Cardiac muscle cell (in vitro differentiated cells and primary cell): ENCODE results near the gene ANKRD2. TPM values are rescaled to one million over a fixed set of nuclear protein-coding genes. Genes with fewer than 3 reads are reported as not detected.
A peak's percentile ranks its signal among the peaks of the same experiment; 100 is the strongest.

ENCODE experiments used
- DNase-seq, 2 donors: peaks; one replicate each; pipeline versions ENCODE4 v3.0.0 to v3.0.0-alpha.2; 2010 to 2017; ENCODE audit warnings: low read depth in 1 of 2, low spot score in 1 of 2
- H3K27ac ChIP-seq: fragments of 200-600 bp; sonication (generic); 2 replicates; pipeline ENCODE4 v1.5.1; 2016
- H3K27me3 ChIP-seq: fragments of 200-600 bp; sonication (generic); 2 replicates; pipeline ENCODE4 v1.6.0; 2016; ENCODE audit warnings: control low read depth
- H3K36me3 ChIP-seq: fragments of 200-600 bp; sonication (generic); 2 replicates; pipeline ENCODE4 v1.5.1; 2016; ENCODE audit warnings: control low read depth
- H3K4me1 ChIP-seq: fragments of 200-600 bp; sonication (generic); 2 replicates; pipeline ENCODE4 v1.8.1; 2017; ENCODE audit warnings: low read depth, mild to moderate bottlenecking, mixed run types
- H3K4me3 ChIP-seq: fragments of 200-600 bp; sonication (generic); 2 replicates; pipeline ENCODE4 v1.5.1; 2016; ENCODE audit warnings: mild to moderate bottlenecking
- H3K9me3 ChIP-seq: fragments of 200-600 bp; sonication (generic); 2 replicates; pipeline ENCODE4 v1.5.1; 2017; ENCODE audit warnings: low read depth, mild to moderate bottlenecking, control low read depth
- polyA plus RNA-seq: library from polyadenylated mRNA; unstranded; fragments of >200 nt; fragmentation: Nextera tagmentation; extraction: Ambion mirVana; gene quantifications from 2 replicates; pipeline ENCODE4 v1.2.1, GENCODE V29; 2016
- total RNA-seq: library from RNA; depleted of rRNA; stranded (reverse); fragments of >200 nt; gene quantifications from 2 replicates; pipeline ENCODE4 v1.2.3, GENCODE V29; 2016
- TF ChIP-seq, protein P1 (sequence below): IDR thresholded peaks from 2 replicates; pipeline ENCODE4 v1.5.1; 2012; ENCODE audit warnings: low read depth, mild to moderate bottlenecking, low read length

Gene ANKRD2
- total and polyA plus RNA-seq, 2 experiments from 2014 or later, result not detected

DNA sequence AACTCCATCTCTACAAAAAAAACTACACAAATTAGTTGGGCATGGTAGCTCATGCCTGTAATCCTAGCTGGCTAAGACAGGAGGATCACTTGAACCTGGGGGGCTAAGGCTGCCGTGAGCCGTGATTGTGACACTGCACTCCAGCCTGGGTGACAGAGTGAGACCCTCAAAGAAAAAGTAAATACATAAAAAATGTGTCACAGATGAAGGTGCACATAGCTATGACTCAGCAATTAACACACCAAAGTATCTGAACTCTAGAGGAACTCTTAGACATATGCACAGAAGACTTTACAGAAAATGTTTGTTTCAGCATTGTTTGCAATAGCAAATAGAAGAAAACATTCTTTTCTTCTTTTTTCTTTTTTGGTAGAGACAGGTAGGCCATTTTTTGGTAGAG is 25.2 kb downstream of the ANKRD2 start:
- TF ChIP-seq, protein P1, sequence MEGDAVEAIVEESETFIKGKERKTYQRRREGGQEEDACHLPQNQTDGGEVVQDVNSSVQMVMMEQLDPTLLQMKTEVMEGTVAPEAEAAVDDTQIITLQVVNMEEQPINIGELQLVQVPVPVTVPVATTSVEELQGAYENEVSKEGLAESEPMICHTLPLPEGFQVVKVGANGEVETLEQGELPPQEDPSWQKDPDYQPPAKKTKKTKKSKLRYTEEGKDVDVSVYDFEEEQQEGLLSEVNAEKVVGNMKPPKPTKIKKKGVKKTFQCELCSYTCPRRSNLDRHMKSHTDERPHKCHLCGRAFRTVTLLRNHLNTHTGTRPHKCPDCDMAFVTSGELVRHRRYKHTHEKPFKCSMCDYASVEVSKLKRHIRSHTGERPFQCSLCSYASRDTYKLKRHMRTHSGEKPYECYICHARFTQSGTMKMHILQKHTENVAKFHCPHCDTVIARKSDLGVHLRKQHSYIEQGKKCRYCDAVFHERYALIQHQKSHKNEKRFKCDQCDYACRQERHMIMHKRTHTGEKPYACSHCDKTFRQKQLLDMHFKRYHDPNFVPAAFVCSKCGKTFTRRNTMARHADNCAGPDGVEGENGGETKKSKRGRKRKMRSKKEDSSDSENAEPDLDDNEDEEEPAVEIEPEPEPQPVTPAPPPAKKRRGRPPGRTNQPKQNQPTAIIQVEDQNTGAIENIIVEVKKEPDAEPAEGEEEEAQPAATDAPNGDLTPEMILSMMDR, result no peak
- H3K4me3 ChIP-seq, result no peak overlapping the region

DNA sequence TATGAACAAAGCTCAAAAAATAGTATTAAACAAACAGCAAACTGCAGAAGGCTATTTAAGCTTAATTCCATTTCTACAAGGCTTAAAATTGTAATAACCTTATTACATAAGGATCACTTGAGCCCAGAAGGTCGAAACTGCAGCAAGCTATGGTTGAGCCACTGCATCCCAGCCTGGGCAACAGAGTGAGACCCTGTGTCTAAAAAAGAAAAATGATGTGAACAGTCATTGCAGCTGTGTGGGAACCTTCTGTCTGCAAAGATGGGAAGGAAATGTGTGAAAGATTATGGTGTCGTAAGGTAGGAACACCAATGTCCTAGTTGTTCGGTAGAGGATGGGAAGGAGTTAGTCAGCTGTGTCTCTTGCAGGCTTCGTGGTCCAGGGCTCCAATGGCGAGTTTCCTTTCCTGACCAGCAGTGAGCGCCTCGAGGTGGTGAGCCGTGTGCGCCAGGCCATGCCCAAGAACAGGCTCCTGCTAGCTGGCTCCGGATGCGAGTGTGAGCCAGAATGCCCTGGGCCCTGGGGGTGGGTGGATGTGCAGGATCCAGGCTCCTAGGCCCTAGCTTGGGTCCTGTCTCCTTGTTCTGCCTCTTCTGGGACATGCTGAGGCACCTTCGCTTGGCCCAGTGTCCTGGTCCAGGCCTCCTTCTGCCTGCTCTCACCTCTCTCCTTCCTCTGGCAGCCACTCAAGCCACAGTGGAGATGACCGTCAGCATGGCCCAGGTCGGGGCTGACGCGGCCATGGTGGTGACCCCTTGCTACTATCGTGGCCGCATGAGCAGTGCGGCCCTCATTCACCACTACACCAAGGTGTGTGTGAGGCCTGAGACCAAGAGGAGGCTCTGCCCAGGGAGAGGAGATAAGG is 26.1 kb downstream of the ANKRD2 start:
- no peaks in the 10 kb centered on the region for H3K9me3 ChIP-seq
- no peak overlapping the region for H3K4me3 ChIP-seq
- no peaks in the 10 kb centered on the region for H3K27me3 ChIP-seq
- H3K27ac ChIP-seq, result no peak overlapping the region
- DNase-seq, result no peak
- TF ChIP-seq, protein P1, result no peak
- no peaks in the 10 kb centered on the region for H3K4me1 ChIP-seq
- no peaks in the 10 kb centered on the region for H3K36me3 ChIP-seq

More for the DNA sequence above, 25.2 kb downstream of the ANKRD2 start:
- no peaks in the 10 kb centered on the region for H3K4me1 ChIP-seq
- H3K9me3 ChIP-seq, result no peaks in the 10 kb centered on the region
- H3K27ac ChIP-seq, result no peak overlapping the region
- H3K27me3 ChIP-seq, result no peaks in the 10 kb centered on the region
- no peaks in the 10 kb centered on the region for H3K36me3 ChIP-seq
- DNase-seq, result no peak

DNA sequence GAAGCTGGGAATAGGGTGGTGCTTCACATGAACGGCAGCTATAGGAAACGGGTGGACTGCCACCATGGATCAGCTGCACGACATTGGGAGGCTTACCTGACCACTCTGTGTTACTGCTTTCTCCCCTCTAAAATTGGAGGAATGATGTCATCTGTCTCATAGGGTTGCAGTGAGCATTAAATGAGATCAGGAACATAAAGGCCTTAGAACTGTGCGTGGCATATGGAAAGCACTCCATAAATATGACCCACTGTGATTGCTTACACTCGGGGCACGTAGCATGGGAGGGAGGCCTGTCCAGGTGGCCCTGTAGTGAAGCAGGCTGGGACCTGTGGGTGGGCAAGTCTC is 26.7 kb downstream of the ANKRD2 start:
- Histone ChIP-seq H3K4me1 (no peaks in the 10 kb centered on the region), H3K27me3 (no peaks in the 10 kb centered on the region), H3K4me3 (no peak overlapping the region), H3K27ac (no peak overlapping the region), H3K9me3 (no peaks in the 10 kb centered on the region), H3K36me3 (no peaks in the 10 kb centered on the region)
- TF ChIP-seq, protein P1, result no peak
- DNase-seq, result no peak

DNA sequence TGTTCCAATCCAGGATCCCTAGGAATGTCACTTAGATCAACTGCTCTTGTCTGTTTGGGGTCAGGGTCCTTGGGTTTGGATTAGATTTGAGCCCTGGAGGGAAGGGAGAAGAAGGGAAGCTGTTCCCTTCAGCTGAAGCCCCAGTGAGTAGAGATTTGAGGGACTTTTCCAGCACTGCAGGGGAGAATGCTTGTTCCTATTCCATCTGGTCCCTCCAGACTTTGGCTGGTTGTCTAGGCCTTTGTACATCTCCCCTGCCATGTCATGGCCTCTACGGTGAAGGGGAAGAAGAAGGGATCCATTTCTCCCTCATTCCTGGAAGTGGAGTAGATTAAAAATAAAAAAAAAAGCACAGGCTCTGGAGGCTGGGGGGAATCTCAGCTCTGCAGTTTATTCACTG is 28.0 kb downstream of the ANKRD2 start:
- no peak overlapping the region for H3K27ac ChIP-seq
- TF ChIP-seq, protein P1, result no peak
- no peaks in the 10 kb centered on the region for H3K4me1 ChIP-seq
- no peaks in the 10 kb centered on the region for H3K27me3 ChIP-seq
- no peak overlapping the region for H3K4me3 ChIP-seq
- H3K36me3 ChIP-seq, result no peaks in the 10 kb centered on the region
- no peak for DNase-seq
- no peaks in the 10 kb centered on the region for H3K9me3 ChIP-seq

DNA sequence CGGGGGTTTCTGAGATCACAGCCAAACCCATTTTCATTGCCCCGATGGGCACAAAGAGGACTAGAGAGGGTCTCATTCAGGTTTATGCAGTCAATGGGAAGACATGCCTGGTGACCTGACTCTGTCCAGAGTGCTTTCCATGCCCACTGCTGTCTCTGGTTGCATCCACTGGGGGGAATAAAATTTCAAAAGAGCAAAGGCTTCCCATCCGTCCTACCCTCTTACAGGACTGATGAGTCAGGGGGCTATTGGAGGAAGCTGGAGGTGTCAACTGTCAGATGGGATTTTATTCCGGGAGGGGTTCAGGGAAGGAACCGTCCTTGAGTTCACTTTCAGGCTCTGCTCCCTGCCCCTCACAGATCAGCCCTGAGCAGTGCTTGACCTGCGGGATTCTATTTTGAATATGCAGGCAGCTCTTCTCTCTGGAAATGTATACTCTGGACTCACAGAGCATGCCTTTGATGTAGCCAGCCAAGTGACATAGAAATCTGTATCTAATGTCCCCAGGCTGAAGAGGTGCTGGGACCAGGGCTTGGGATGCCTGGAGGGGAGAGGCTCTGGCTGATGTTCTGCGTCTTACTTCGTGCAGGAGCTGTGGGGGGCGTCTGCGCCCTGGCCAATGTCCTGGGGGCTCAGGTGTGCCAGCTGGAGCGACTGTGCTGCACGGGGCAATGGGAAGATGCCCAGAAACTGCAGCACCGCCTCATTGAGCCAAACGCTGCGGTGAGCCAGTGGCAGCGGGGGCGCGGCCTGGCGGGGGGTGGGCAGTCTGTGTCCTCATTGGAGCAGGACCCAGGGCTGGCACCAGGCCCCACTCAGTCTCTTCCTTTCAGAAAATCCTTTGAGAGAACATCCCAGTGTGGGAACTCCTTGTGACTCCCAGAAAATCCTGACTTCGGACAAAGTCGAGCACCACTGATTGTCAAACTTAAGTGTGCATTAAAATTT is 29.0 kb downstream of the ANKRD2 start:
- no peak overlapping the region for H3K27ac ChIP-seq
- no peak overlapping the region for H3K4me3 ChIP-seq
- H3K27me3 ChIP-seq, result no peaks in the 10 kb centered on the region
- no peaks in the 10 kb centered on the region for H3K36me3 ChIP-seq
- peak in 1 of 2 donors; percentile 15 for DNase-seq
- H3K9me3 ChIP-seq, result no peaks in the 10 kb centered on the region
- TF ChIP-seq, protein P1, result no peak
- H3K4me1 ChIP-seq, result no peaks in the 10 kb centered on the region
